HCT116 (cell line): ENCODE data around the gene PBXIP1. TPM values are rescaled to one million over a fixed set of nuclear protein-coding genes. Genes with fewer than 3 reads are reported as not detected.

Source experiments
- ATAC-seq: fragments of 200-7000 bp; cut with Tn5 transposase; 2 replicates; pipeline ENCODE4 v1.9.1; 2020; ENCODE audit warnings: mild to moderate bottlenecking, moderate library complexity
- BruUV-seq: library from RNA; stranded (reverse); fragments of 400-500 nt; replicated peaks from 2 replicates; lab custom pipeline; 2021; lab: Mats Ljungman, UMichigan
- CTCF ChIA-PET: fragments of 300-600 bp; sonication (Branson Sonifier 250); formaldehyde crosslinking; loops from one replicate; lab custom pipeline; 2021; ENCODE audit warnings: antibody characterized with exemption; lab: Charles Lee
- POLR2A ChIA-PET: fragments of 300-600, 350-600 bp; sonication (Branson Sonifier 250); formaldehyde crosslinking; loops from one replicate; lab custom pipeline; 2021; ENCODE audit warnings: antibody characterized with exemption; lab: Charles Lee
- RAD21 ChIA-PET, 2 experiments: fragments of 300-600 bp; sonication (Branson Sonifier 250); formaldehyde crosslinking; loops; one replicate each; lab custom pipeline; 2023; ENCODE audit warnings: low total read pairs in 2 of 2; ENCODE audit not compliant: uncharacterized antibody in 2 of 2, unreplicated experiment in 2 of 2, low non-redundant PET in 1 of 2; lab: Charles Lee
- DNase-seq: peaks from one replicate; pipeline ENCODE4 v3.0.0-alpha.2; 2010; ENCODE audit warnings: low read depth, low spot score
- H2AFZ ChIP-seq: fragments of 200-600 bp; shearing (Covaris generic), sonication (generic); 2 replicates; pipeline ENCODE4 v1.6.1; 2017; ENCODE audit warnings: low read depth, mixed run types, mixed read lengths, antibody characterized with exemption, low read length; ENCODE audit not compliant: poor library complexity, severe bottlenecking
- H3K27ac ChIP-seq: 2 replicates; pipeline ENCODE4 v1.5.1; 2012; ENCODE audit warnings: low read depth, low read length
- H3K27me3 ChIP-seq: fragments of 200-600 bp; sonication (generic); 2 replicates; pipeline ENCODE4 v1.6.1; 2016; ENCODE audit warnings: mixed run types, low read length, mixed read lengths; ENCODE audit not compliant: insufficient read depth
- H3K36me3 ChIP-seq, 2 experiments: fragments of 200-500 bp in 1 of 2; fragments of 200-600 bp in 1 of 2; sonication (Bioruptor generic) in 1 of 2; sonication (generic) in 1 of 2; 2 replicates each; pipeline versions ENCODE4 v1.5.1 to v1.6.1; 2014 to 2016; ENCODE audit warnings: low read length in 2 of 2, inconsistent platforms in 1 of 2, mixed read lengths in 1 of 2, mixed run types in 1 of 2; ENCODE audit not compliant: insufficient read depth in 2 of 2, control insufficient read depth in 1 of 2
- H3K4me1 ChIP-seq, 2 experiments: fragments of 200-600 bp in 1 of 2; sonication (generic) in 1 of 2; 2 replicates each; pipeline versions ENCODE4 v1.5.1 to v1.6.1; 2012 to 2017; ENCODE audit warnings: low read length in 2 of 2, inconsistent platforms in 1 of 2, mild to moderate bottlenecking in 1 of 2, mixed read lengths in 1 of 2, mixed run types in 1 of 2, moderate library complexity in 1 of 2; ENCODE audit not compliant: insufficient read depth in 2 of 2, control insufficient read depth in 1 of 2
- H3K4me2 ChIP-seq: fragments of 200-600 bp; sonication (generic); 2 replicates; pipeline ENCODE4 v1.6.1; 2017; ENCODE audit warnings: mixed run types, low read length, mixed read lengths
- H3K4me3 ChIP-seq, 2 experiments: fragments of 200-600 bp in 1 of 2; sonication (generic) in 1 of 2; replicated peaks in 1 of 2; 2 replicates each; pipeline ENCODE4 v1.5.1; 2011 to 2016; ENCODE audit warnings: low read length in 2 of 2, control low read depth in 1 of 2, low read depth in 1 of 2, mild to moderate bottlenecking in 1 of 2, mixed read lengths in 1 of 2, mixed run types in 1 of 2
- H3K79me2 ChIP-seq: fragments of 200-600 bp; sonication (generic); 2 replicates; pipeline ENCODE4 v1.6.1; 2017; ENCODE audit warnings: mild to moderate bottlenecking, mixed run types, low read length, moderate library complexity, mixed read lengths; ENCODE audit not compliant: insufficient read depth
- H3K9ac ChIP-seq: fragments of 200-600 bp; sonication (generic); 2 replicates; pipeline ENCODE4 v1.6.1; 2016; ENCODE audit warnings: low read length, mixed read lengths
- H3K9me2 ChIP-seq: fragments of 200-600 bp; sonication (generic), shearing (Covaris generic); 2 replicates; pipeline ENCODE4 v1.6.1; 2017; ENCODE audit warnings: mixed run types, mild to moderate bottlenecking, moderate library complexity; ENCODE audit not compliant: insufficient read depth
- H3K9me3 ChIP-seq, 2 experiments: fragments of 200-500 bp in 1 of 2; fragments of 200-600 bp in 1 of 2; sonication (Bioruptor generic) in 1 of 2; sonication (generic) in 1 of 2; 2 replicates each; pipeline ENCODE4 v1.6.1; 2014 to 2017; ENCODE audit warnings: low read length in 2 of 2, mixed read lengths in 2 of 2, inconsistent platforms in 1 of 2, low read depth in 1 of 2, mild to moderate bottlenecking in 1 of 2, mixed run types in 1 of 2, moderate library complexity in 1 of 2; ENCODE audit not compliant: control insufficient read depth in 1 of 2, insufficient read depth in 1 of 2
- H4K20me1 ChIP-seq: fragments of 200-600 bp; sonication (generic), shearing (Covaris generic); 2 replicates; pipeline ENCODE4 v1.6.1; 2017; ENCODE audit warnings: mixed run types, mild to moderate bottlenecking, moderate library complexity; ENCODE audit not compliant: insufficient read depth
- EGR1 ChIP-seq: IDR thresholded peaks from 2 replicates; pipeline ENCODE4 v1.6.1; 2012; ENCODE audit warnings: low read depth
- ELF1 ChIP-seq: IDR thresholded peaks from 2 replicates; pipeline ENCODE4 v1.6.1; 2012; ENCODE audit warnings: low read depth, borderline replicate concordance
- POLR2A ChIP-seq: IDR thresholded peaks from 2 replicates; pipeline ENCODE4 v1.7.0; 2011; ENCODE audit warnings: borderline replicate concordance; ENCODE audit not compliant: insufficient read depth, insufficient read length; ENCODE audit errors: extremely low read depth
- SIN3A ChIP-seq: IDR thresholded peaks from 2 replicates; pipeline ENCODE4 v1.6.1; 2012; ENCODE audit warnings: low read depth
- SRF ChIP-seq: IDR thresholded peaks from 2 replicates; pipeline ENCODE4 v1.6.1; 2012; ENCODE audit warnings: low read depth
- intact Hi-C: fragments of 100-400 bp; cut with micrococcal nuclease; formaldehyde crosslinking; loops from 2 replicates; pipeline ENCODE4 v1.10.0; 2022
- total RNA-seq: library from RNA; stranded (reverse); gene quantifications from one replicate; pipeline ENCODE4 v1.2.1, GENCODE V29; 2021; ENCODE audit not compliant: unreplicated experiment
- TF ChIP-seq, protein P1 (sequence below): IDR thresholded peaks from 2 replicates; pipeline ENCODE4 v1.6.1; 2012
- TF ChIP-seq, protein P2 (sequence below), 3 experiments: fragments of 200-600 bp in 1 of 3; sonication (generic) in 1 of 3; IDR thresholded peaks in 2 of 3; conservative IDR thresholded peaks in 1 of 3; 2 replicates each; pipeline ENCODE4 v1.5.1; 2012 to 2017; ENCODE audit warnings: low read depth in 2 of 3, low read length in 2 of 3, antibody characterized with exemption in 1 of 3, borderline replicate concordance in 1 of 3, control low read depth in 1 of 3, mild to moderate bottlenecking in 1 of 3, mixed read lengths in 1 of 3, mixed run types in 1 of 3, moderate library complexity in 1 of 3; ENCODE audit not compliant: insufficient read depth in 1 of 3

The PBXIP1 gene
- total RNA-seq, 1 experiment from 2014 or later: 12.6 TPM

DNA sequence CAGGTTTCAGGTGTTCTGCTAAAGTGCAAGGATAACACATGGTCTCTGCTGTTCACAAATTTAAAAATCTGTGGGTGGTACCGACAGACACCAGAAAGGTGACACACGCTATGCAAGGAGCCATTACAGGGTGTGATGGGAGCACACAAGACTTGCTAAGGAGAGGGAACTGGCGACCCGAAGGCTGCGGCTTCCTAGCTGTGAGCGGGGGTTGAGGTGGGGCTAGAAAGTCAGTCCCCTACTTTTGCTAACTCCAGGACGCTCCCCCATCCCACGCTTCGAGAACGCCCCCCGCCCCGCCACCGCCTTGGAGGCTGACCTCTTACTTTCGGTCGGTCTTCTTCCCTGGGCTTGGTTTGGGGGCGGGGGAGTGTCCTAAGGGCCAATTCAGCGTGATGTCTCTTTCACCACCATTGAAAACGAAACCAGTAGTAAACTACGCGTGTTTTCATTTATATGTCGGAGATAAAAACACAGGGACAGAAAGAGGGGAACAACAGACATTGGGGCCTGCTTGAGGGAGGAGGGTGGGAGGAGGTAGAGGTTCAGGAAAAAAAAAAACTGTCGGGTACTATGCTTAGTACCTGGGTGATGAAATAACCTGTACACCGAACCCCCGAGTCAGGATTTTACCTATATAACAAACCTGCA, 19.6 kb upstream of the PBXIP1 start:
- peaks cover 9 to 20% of the 10 kb centered on the region in 2 experiments for H3K36me3 ChIP-seq
- peak overlapping the region; percentile 90 for H3K4me2 ChIP-seq
- peak overlapping the region; percentile 61 to 70 for H3K4me3 ChIP-seq
- peaks cover 81% of the 10 kb centered on the region for H3K79me2 ChIP-seq
- intact Hi-C loops: no loop called here
- RAD21 ChIA-PET: no interaction called here
- H3K27ac ChIP-seq: peak overlapping the region; percentile 86
- no peak overlapping the region for H2AFZ ChIP-seq
- TSS peak; percentile 66 for BruUV-seq
- CTCF ChIA-PET: no interaction called here
- H3K4me1 ChIP-seq: peaks cover 28 to 56% of the 10 kb centered on the region in 2 experiments
- no peaks in the 10 kb centered on the region for H4K20me1 ChIP-seq
- H3K9me2 ChIP-seq: no peaks in the 10 kb centered on the region
- no peak for DNase-seq
- H3K9me3 ChIP-seq: no peaks in the 10 kb centered on the region
- TF ChIP-seq EGR1: no peak
- TF ChIP-seq SIN3A: no peak
- TF ChIP-seq ELF1: no peak
- TF ChIP-seq, protein P1, sequence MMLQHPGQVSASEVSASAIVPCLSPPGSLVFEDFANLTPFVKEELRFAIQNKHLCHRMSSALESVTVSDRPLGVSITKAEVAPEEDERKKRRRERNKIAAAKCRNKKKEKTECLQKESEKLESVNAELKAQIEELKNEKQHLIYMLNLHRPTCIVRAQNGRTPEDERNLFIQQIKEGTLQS: no peak
- TF ChIP-seq, protein P2, sequence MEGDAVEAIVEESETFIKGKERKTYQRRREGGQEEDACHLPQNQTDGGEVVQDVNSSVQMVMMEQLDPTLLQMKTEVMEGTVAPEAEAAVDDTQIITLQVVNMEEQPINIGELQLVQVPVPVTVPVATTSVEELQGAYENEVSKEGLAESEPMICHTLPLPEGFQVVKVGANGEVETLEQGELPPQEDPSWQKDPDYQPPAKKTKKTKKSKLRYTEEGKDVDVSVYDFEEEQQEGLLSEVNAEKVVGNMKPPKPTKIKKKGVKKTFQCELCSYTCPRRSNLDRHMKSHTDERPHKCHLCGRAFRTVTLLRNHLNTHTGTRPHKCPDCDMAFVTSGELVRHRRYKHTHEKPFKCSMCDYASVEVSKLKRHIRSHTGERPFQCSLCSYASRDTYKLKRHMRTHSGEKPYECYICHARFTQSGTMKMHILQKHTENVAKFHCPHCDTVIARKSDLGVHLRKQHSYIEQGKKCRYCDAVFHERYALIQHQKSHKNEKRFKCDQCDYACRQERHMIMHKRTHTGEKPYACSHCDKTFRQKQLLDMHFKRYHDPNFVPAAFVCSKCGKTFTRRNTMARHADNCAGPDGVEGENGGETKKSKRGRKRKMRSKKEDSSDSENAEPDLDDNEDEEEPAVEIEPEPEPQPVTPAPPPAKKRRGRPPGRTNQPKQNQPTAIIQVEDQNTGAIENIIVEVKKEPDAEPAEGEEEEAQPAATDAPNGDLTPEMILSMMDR (IDR thresholded peaks at IDR 0.05 in 2 of 3, conservative IDR thresholded peaks at IDR 0.05 in 1 of 3; ENCODE audit: borderline replicate concordance in 1 of 3, insufficient read depth in 1 of 3, low read depth in 2 of 3, low read length in 2 of 3): no peak
- no peak for TF ChIP-seq SRF
- TF ChIP-seq POLR2A: no peak
- POLR2A ChIA-PET: interaction anchor here (1.0 to 1.1 kb wide), 2 partner anchors 8 to 26 kb away, joined by 3 read pairs; partner anchors contain the start of gene FLAD1
- no peaks in the 10 kb centered on the region for H3K27me3 ChIP-seq
- H3K9ac ChIP-seq: peak overlapping the region; percentile 86
- ATAC-seq: no peak
